SK-N-SH treated with all-trans-retinoic acid at 6 μM for 48 hours (cell line): ENCODE measurements around the gene EXOC3.

Source experiments
- ATAC-seq: fragments of 200-7000 bp; cut with Tn5 transposase; 3 replicates; pipeline ENCODE4 v1.9.1; 2020; ENCODE audit warnings: mild to moderate bottlenecking, moderate library complexity
- ARNTL ChIP-seq: fragments of 450-650 bp; formaldehyde crosslinking; IDR thresholded peaks from 2 replicates; pipeline ENCODE4 v1.5.0; 2020; ENCODE audit warnings: low read depth, mild to moderate bottlenecking, moderate library complexity, borderline replicate concordance
- BACH2 ChIP-seq: fragments of 250-450 bp; sonication (Bioruptor Pico); IDR thresholded peaks from 2 replicates; pipeline ENCODE4 v1.9.0; 2021; ENCODE audit warnings: mild to moderate bottlenecking, borderline replicate concordance
- CSDC2 ChIP-seq: fragments of 250-450 bp; sonication (Bioruptor Pico); IDR thresholded peaks from 2 replicates; pipeline ENCODE4 v1.5.0; 2020; ENCODE audit warnings: mild to moderate bottlenecking, moderate library complexity
- ESRRG ChIP-seq: fragments of 250-450 bp; sonication (Bioruptor Pico); IDR thresholded peaks from 2 replicates; pipeline ENCODE4 v1.6.1; 2021; ENCODE audit warnings: mild to moderate bottlenecking
- OSR1 ChIP-seq: fragments of 250-450 bp; sonication (Bioruptor Pico); IDR thresholded peaks from 2 replicates; pipeline ENCODE4 v1.8.0; 2022; ENCODE audit warnings: moderate library complexity, mild to moderate bottlenecking, inconsistent platforms
- PPARA ChIP-seq: fragments of 250-450 bp; sonication (Bioruptor Pico); IDR thresholded peaks from 2 replicates; pipeline ENCODE4 v1.5.0; 2020; ENCODE audit warnings: mild to moderate bottlenecking, borderline replicate concordance
- RARB ChIP-seq: fragments of 250-450 bp; sonication (Bioruptor Pico); IDR thresholded peaks from 2 replicates; pipeline ENCODE4 v1.8.0; 2021; ENCODE audit warnings: mild to moderate bottlenecking, moderate library complexity
- SNAI2 ChIP-seq: fragments of 250-450 bp; sonication (Bioruptor Pico); IDR thresholded peaks from 2 replicates; pipeline ENCODE4 v1.5.0; 2020; ENCODE audit warnings: mild to moderate bottlenecking, moderate library complexity
- TOX ChIP-seq: fragments of 250-450 bp; sonication (Bioruptor Pico); IDR thresholded peaks from 2 replicates; pipeline ENCODE4 v1.8.0; 2021; ENCODE audit warnings: mild to moderate bottlenecking, moderate library complexity, borderline replicate concordance
- ZC3H10 ChIP-seq: fragments of 250-450 bp; sonication (Bioruptor Pico); IDR thresholded peaks from 2 replicates; pipeline ENCODE4 v1.5.1; 2021; ENCODE audit warnings: mild to moderate bottlenecking, moderate library complexity
- ZFP3 ChIP-seq: fragments of 250-450 bp; sonication (Bioruptor Pico); IDR thresholded peaks from 2 replicates; pipeline ENCODE4 v1.5.0; 2020; ENCODE audit warnings: mild to moderate bottlenecking, moderate library complexity
- ZFP30 ChIP-seq: fragments of 450-650 bp; formaldehyde crosslinking; IDR thresholded peaks from 2 replicates; pipeline ENCODE4 v1.5.0; 2022; ENCODE audit warnings: mild to moderate bottlenecking, moderate library complexity
- ZNF565 ChIP-seq: fragments of 450-650 bp; formaldehyde crosslinking; conservative IDR thresholded peaks from 2 replicates; pipeline ENCODE4 v1.5.0; 2020; ENCODE audit warnings: low read depth, mild to moderate bottlenecking, moderate library complexity
- ZNF70 ChIP-seq: fragments of 450-650 bp; formaldehyde crosslinking; IDR thresholded peaks from 2 replicates; pipeline ENCODE4 v1.5.0; 2020; ENCODE audit warnings: mild to moderate bottlenecking, moderate library complexity
- TF ChIP-seq, protein P1 (sequence below): fragments of 250-450 bp; sonication (Bioruptor Pico); IDR thresholded peaks from 2 replicates; pipeline ENCODE4 v1.8.0; 2020; ENCODE audit warnings: mild to moderate bottlenecking, moderate library complexity, borderline replicate concordance
- TF ChIP-seq, protein P2 (sequence below): fragments of 250-450 bp; sonication (Bioruptor Pico); IDR thresholded peaks from 2 replicates; pipeline ENCODE4 v1.5.1; 2020; ENCODE audit warnings: low read depth, mild to moderate bottlenecking, moderate library complexity
- TF ChIP-seq, protein P3 (sequence below): fragments of 250-450 bp; sonication (Bioruptor Pico); IDR thresholded peaks from 2 replicates; pipeline ENCODE4 v1.8.0; 2021; ENCODE audit warnings: low read depth, mild to moderate bottlenecking, moderate library complexity, borderline replicate concordance
- TF ChIP-seq, protein P4 (sequence below): fragments of 250-450 bp; sonication (Bioruptor Pico); IDR thresholded peaks from 2 replicates; pipeline ENCODE4 v1.5.0; 2020; ENCODE audit warnings: mild to moderate bottlenecking, moderate library complexity
- TF ChIP-seq, protein P5 (sequence below): fragments of 250-450 bp; sonication (Bioruptor Pico); IDR thresholded peaks from 2 replicates; pipeline ENCODE4 v1.5.1; 2021; ENCODE audit warnings: mild to moderate bottlenecking, moderate library complexity

Gene EXOC3

DNA sequence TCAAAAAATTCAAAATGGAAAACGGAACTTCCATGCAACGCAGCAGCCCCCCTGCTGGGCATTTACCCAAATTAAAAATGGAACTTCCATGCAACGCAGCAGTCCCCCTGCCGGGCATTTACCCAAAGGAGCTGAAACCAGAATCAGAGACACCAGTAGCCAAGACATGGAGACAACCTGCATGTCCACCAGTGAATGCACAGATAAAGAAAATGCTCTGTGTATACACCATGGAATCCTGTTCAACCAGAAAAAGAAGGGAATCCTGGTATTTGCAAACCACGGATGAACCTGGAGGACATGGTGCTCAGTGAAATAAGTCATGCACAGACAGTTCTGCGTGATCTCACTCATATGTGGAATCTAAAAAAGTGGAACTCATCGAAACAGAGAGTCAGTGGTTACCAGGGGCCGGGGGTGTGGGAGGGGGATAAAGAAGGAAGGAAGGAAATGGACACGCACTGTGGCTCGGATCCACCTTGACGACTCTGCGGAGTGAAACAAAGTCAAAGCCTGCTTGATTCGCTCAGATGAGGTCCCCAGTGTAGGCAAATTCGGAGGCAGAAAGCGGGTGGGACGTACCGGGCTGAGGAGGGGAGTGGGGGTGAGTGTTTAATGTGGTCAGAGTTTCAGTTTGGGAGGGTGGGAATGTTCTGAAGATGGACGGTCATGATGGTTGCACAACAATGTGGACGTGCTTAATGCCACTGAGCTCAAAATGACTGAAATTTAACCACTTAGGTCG, 40.2 kb upstream of the EXOC3 start (continued):
- TF ChIP-seq, protein P1, sequence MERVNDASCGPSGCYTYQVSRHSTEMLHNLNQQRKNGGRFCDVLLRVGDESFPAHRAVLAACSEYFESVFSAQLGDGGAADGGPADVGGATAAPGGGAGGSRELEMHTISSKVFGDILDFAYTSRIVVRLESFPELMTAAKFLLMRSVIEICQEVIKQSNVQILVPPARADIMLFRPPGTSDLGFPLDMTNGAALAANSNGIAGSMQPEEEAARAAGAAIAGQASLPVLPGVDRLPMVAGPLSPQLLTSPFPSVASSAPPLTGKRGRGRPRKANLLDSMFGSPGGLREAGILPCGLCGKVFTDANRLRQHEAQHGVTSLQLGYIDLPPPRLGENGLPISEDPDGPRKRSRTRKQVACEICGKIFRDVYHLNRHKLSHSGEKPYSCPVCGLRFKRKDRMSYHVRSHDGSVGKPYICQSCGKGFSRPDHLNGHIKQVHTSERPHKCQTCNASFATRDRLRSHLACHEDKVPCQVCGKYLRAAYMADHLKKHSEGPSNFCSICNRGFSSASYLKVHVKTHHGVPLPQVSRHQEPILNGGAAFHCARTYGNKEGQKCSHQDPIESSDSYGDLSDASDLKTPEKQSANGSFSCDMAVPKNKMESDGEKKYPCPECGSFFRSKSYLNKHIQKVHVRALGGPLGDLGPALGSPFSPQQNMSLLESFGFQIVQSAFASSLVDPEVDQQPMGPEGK (CRISPR knock-in tag): no peak
- no peak for TF ChIP-seq ZC3H10 (CRISPR knock-in tag)

DNA sequence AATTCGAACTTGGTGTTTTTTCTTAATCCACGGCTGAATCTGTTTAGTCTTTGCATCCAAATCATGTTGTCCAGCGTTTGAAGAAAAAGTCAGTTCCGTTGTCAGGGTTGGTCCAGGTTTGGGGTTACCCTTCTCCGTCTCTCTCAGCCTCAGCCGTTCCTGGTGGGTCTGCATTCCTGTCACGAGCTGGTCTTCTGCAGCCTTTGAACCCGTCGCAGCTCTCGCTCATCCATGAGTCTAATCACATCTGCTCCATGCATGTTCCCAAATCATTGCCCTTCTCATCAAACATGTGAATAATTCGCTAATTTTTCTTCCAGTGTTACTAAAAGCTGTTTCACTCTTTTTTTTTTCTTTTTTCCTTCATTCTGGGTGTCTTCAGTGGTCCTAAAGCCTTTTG, 39.0 kb upstream of the EXOC3 start:
- no peak for ATAC-seq

More for the DNA sequence above, 39.0 kb upstream of the EXOC3 start:
- TF ChIP-seq, protein P2, sequence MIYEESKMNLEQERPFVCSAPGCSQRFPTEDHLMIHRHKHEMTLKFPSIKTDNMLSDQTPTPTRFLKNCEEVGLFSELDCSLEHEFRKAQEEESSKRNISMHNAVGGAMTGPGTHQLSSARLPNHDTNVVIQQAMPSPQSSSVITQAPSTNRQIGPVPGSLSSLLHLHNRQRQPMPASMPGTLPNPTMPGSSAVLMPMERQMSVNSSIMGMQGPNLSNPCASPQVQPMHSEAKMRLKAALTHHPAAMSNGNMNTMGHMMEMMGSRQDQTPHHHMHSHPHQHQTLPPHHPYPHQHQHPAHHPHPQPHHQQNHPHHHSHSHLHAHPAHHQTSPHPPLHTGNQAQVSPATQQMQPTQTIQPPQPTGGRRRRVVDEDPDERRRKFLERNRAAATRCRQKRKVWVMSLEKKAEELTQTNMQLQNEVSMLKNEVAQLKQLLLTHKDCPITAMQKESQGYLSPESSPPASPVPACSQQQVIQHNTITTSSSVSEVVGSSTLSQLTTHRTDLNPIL (CRISPR knock-in tag): no peak
- no peak for TF ChIP-seq RARB (CRISPR knock-in tag)
- TF ChIP-seq ARNTL (CRISPR knock-in tag): no peak
- no peak for TF ChIP-seq ZFP3
- no peak for TF ChIP-seq CSDC2 (CRISPR knock-in tag)
- no peak for TF ChIP-seq ZNF565 (CRISPR knock-in tag)
- TF ChIP-seq SNAI2 (CRISPR knock-in tag): no peak
- TF ChIP-seq, protein P3, sequence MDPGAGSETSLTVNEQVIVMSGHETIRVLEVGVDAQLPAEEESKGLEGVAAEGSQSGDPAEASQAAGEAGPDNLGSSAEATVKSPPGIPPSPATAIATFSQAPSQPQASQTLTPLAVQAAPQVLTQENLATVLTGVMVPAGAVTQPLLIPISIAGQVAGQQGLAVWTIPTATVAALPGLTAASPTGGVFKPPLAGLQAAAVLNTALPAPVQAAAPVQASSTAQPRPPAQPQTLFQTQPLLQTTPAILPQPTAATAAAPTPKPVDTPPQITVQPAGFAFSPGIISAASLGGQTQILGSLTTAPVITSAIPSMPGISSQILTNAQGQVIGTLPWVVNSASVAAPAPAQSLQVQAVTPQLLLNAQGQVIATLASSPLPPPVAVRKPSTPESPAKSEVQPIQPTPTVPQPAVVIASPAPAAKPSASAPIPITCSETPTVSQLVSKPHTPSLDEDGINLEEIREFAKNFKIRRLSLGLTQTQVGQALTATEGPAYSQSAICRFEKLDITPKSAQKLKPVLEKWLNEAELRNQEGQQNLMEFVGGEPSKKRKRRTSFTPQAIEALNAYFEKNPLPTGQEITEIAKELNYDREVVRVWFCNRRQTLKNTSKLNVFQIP (CRISPR knock-in tag): no peak
- TF ChIP-seq, protein P4, sequence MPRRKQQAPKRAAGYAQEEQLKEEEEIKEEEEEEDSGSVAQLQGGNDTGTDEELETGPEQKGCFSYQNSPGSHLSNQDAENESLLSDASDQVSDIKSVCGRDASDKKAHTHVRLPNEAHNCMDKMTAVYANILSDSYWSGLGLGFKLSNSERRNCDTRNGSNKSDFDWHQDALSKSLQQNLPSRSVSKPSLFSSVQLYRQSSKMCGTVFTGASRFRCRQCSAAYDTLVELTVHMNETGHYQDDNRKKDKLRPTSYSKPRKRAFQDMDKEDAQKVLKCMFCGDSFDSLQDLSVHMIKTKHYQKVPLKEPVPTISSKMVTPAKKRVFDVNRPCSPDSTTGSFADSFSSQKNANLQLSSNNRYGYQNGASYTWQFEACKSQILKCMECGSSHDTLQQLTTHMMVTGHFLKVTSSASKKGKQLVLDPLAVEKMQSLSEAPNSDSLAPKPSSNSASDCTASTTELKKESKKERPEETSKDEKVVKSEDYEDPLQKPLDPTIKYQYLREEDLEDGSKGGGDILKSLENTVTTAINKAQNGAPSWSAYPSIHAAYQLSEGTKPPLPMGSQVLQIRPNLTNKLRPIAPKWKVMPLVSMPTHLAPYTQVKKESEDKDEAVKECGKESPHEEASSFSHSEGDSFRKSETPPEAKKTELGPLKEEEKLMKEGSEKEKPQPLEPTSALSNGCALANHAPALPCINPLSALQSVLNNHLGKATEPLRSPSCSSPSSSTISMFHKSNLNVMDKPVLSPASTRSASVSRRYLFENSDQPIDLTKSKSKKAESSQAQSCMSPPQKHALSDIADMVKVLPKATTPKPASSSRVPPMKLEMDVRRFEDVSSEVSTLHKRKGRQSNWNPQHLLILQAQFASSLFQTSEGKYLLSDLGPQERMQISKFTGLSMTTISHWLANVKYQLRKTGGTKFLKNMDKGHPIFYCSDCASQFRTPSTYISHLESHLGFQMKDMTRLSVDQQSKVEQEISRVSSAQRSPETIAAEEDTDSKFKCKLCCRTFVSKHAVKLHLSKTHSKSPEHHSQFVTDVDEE (CRISPR knock-in tag): no peak
- no peak for TF ChIP-seq BACH2
- no peak for TF ChIP-seq ESRRG (CRISPR knock-in tag)
- no peak for TF ChIP-seq ZFP30 (CRISPR knock-in tag)
- TF ChIP-seq PPARA (CRISPR knock-in tag): no peak
- TF ChIP-seq, protein P1 (CRISPR knock-in tag): no peak
- no peak for TF ChIP-seq ZC3H10 (CRISPR knock-in tag)
- TF ChIP-seq, protein P5, sequence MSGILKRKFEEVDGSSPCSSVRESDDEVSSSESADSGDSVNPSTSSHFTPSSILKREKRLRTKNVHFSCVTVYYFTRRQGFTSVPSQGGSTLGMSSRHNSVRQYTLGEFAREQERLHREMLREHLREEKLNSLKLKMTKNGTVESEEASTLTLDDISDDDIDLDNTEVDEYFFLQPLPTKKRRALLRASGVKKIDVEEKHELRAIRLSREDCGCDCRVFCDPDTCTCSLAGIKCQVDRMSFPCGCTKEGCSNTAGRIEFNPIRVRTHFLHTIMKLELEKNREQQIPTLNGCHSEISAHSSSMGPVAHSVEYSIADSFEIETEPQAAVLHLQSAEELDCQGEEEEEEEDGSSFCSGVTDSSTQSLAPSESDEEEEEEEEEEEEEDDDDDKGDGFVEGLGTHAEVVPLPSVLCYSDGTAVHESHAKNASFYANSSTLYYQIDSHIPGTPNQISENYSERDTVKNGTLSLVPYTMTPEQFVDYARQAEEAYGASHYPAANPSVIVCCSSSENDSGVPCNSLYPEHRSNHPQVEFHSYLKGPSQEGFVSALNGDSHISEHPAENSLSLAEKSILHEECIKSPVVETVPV (CRISPR knock-in tag): no peak
- TF ChIP-seq OSR1 (CRISPR knock-in tag): no peak
- TF ChIP-seq ZNF70 (CRISPR knock-in tag): no peak
- TF ChIP-seq TOX (CRISPR knock-in tag): no peak
